ENCODE measurements around the gene HDAC10.

Gene HDAC10

DNA sequence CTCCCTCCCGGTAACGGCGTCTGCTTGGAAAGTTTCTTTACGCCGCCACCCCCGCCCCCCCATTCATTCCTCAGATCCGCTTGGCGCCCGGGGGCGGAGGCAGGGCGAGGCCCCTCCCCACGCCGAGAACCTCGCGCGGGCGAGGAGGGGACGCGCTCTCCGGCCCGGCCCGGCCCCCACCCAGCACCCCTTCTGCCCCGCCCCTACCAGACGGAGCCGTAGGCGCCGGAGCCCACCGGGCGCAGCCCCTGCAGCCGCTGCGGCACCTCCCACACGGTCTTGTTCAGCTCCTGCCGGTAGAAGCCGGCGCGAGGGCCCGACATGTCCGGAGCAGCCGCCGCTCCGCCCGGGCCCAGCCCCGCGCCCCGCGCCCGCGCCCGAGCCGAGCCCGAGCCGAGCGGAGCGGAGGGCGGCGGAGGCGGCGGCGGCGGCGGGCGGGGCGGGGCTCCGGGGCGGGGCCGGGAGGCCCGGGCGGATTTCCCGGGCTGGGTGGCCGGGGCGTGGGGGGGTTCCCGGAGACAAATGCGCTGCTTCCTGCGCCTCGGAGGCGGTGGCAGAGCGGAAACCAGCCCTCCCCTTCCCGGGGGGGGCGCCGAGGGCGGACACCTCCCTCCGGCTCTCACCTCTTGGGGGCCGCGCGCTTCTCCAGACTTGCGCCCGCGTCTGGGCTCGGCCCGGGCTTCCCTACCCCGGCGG, 19.1 kb upstream of the HDAC10 start, which contains the start of gene MAPK11:
Gene MAPK11 (minus strand): TSS at position 411 of the 696 bp plus-strand sequence. CDS start 88 bp downstream, at position 323.
- in situ Hi-C loops (cut with HindIII; ENCODE audit: low sequenced_read_pairs), result no loop called here
- peak within 1 kb of the TSS; percentile 52 for H3K4me3 ChIP-seq (ENCODE audit: low read depth, low read length)
- no peak for DNase-seq (ENCODE audit: low read depth)
- TF ChIP-seq, protein P1, sequence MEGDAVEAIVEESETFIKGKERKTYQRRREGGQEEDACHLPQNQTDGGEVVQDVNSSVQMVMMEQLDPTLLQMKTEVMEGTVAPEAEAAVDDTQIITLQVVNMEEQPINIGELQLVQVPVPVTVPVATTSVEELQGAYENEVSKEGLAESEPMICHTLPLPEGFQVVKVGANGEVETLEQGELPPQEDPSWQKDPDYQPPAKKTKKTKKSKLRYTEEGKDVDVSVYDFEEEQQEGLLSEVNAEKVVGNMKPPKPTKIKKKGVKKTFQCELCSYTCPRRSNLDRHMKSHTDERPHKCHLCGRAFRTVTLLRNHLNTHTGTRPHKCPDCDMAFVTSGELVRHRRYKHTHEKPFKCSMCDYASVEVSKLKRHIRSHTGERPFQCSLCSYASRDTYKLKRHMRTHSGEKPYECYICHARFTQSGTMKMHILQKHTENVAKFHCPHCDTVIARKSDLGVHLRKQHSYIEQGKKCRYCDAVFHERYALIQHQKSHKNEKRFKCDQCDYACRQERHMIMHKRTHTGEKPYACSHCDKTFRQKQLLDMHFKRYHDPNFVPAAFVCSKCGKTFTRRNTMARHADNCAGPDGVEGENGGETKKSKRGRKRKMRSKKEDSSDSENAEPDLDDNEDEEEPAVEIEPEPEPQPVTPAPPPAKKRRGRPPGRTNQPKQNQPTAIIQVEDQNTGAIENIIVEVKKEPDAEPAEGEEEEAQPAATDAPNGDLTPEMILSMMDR (IDR thresholded peaks at IDR 0.05; ENCODE audit: low read depth, low read length, missing control alignments), result no peak

DNA sequence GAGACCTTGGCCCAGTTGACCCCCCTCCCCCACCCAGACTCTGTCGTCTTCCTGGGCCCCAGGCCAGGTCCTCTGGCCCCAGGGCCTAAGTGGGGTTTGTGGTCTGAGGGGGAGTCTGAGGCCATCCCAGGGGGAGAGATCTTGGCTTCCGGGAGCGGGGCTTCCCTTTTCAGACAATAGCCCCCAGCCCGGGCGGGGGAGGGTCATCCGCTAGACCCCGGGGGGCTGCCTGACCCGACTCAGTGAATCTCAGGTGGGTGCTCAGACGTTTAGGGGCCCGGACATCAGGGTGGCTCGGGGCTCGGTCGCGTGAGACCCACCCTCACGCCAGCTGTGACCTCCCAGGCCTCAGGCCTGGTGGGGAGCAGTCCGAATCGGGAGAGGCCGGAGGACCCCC, 18.5 kb upstream of the HDAC10 start:
- DNase-seq (ENCODE audit: low read depth), result no peak
- TF ChIP-seq, protein P1 (IDR thresholded peaks at IDR 0.05; ENCODE audit: low read depth, low read length, missing control alignments), result no peak
- in situ Hi-C loops (cut with HindIII; ENCODE audit: low sequenced_read_pairs), result no loop called here
- H3K4me3 ChIP-seq (ENCODE audit: low read depth, low read length), result peak overlapping the region; percentile 52

DNA sequence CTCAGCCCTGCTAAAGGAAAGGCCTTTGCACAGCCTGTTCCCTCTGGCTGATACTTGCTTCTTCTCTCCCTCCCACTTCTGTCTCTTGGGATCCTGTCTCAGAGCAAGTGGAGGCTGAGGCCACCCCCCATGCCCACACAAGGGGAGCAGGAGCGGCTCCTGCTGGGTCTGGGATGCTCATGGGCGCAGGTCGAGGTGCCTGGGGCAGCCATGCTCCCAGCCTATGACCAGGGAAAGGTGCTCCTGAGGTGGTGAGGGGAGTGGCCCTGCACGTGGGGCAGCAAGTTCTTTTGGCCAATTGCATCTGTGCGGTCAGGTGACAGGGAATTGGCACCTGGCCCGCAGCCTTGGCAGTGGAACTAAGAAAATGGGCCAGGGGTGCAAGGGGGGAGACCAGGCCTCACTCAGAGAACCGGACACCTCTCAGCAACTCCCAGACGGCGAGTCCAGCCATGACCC, 17.6 kb upstream of the HDAC10 start:
- TF ChIP-seq, protein P1 (IDR thresholded peaks at IDR 0.05; ENCODE audit: low read depth, low read length, missing control alignments), result no peak
- DNase-seq (ENCODE audit: low read depth), result no peak
- no peak overlapping the region for H3K4me3 ChIP-seq (ENCODE audit: low read depth, low read length)
- in situ Hi-C loops (cut with HindIII; ENCODE audit: low sequenced_read_pairs), result no loop called here

DNA sequence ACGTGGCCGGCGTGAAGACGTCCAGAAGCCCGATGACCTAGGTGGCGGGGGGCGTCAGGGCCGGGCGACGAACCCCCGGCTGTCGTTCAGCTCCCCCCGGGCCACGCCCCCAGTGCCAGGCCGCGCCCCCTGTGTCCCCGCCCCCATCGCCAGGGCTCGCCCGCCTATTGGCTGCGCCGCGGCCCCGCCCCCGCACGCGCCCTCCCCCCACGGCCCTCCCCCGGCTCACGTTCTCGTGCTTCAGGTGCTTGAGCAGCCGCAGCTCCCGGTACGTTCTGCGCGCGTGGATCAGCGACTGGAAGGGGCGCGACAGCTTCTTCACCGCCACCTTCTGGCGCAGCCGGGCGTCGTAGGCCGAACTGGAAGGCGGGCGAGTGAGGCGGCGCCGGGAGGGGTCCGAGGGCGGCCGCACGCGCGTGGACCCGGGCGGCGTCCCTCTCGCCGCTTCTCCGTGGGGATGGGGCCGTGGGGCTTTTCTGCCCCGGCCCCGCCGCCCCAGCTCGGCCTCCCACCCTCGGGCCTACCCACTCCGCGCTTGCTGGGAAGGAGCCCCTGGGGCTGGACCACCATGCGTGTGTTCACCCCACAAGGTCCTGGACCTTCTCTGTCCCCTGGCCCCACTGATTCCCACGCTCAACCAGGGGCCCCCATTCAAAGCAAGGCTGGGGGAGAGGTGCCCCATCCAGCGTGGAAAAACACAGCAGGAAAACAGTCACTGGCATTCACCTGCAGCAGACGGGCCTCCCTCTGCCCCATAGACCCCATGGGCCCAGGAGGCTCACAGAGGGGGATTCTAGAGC, 16.7 kb upstream of the HDAC10 start:
- TF ChIP-seq, protein P1 (IDR thresholded peaks at IDR 0.05; ENCODE audit: low read depth, low read length, missing control alignments), result peak; percentile 24
- in situ Hi-C loops (cut with HindIII; ENCODE audit: low sequenced_read_pairs), result no loop called here
- H3K4me3 ChIP-seq (ENCODE audit: low read depth, low read length), result peak overlapping the region; percentile 19
- DNase-seq (ENCODE audit: low read depth), result no peak

DNA sequence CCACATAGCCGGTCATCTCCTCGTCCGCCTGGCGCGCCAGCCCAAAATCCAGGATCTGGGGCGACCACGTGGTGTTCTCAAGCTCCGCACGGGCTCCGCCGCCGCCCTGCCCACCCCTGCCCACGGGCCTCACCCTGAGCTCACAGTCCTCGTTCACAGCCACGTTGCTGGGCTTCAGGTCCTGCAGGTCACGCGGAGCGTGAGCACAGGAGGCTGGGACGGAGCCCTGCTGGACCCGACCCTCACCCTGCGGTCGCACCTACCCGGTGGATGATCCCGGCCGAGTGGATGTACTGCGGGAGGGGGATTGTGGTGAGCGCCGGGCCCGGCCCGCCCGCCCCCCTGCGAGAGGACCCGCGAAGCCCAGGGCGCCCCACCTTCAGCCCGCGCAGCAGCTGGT, 15.9 kb upstream of the HDAC10 start:
- no peak for DNase-seq (ENCODE audit: low read depth)
- peak overlapping the region; percentile 19 for H3K4me3 ChIP-seq (ENCODE audit: low read depth, low read length)
- in situ Hi-C loops (cut with HindIII; ENCODE audit: low sequenced_read_pairs), result no loop called here
- TF ChIP-seq, protein P1 (IDR thresholded peaks at IDR 0.05; ENCODE audit: low read depth, low read length, missing control alignments), result no peak

DNA sequence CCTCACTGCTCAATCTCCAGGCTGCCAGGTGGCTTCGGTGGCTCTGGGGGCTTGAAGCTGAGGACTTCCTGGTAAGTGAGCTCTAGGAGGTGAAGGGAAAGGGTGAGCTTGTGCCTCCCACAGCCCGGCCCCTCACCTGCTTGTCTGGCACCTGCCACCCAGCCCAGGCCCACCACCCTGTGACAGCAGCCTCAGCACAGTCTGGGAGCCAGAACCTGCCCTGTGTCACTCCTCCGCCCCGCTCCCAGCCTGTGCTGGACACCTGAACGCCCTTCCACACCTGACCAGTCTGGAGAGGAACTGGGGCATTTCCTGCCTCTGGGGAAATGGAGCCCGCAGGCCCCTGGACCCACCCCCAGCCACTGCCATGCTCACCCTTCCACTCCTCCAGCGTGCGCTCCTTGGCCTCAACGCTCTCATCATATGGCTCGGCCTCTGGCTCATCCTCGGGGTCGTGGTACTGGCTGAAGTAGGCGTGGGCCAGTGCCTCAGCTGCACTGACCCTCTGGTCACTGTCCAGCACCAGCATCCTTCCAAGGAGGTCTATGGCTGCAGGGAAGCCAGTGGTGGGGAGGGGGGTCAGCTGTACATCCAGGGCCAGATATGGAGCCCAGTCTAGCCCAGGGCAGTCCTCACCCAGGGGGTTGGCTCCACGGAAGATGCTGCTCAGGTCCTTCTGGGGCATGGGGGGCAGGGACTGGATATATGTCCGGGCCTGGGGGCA, 14.0 kb upstream of the HDAC10 start:
- in situ Hi-C loops (cut with HindIII; ENCODE audit: low sequenced_read_pairs), result no loop called here
- TF ChIP-seq, protein P1 (IDR thresholded peaks at IDR 0.05; ENCODE audit: low read depth, low read length, missing control alignments), result no peak
- H3K4me3 ChIP-seq (ENCODE audit: low read depth, low read length), result no peak overlapping the region
- DNase-seq (ENCODE audit: low read depth), result no peak
